ENCODE measurements around the gene CEMIP.
A peak's percentile ranks its signal among the peaks of the same experiment; 100 is the strongest.

The CEMIP gene

GRCh38 chr15:80778964-80779657 lies at the start of gene CEMIP:
Gene CEMIP, plus strand, starts transcription at chr15:80779370. Its CDS starts 94,510 bp downstream, at chr15:80873880.
- peak; percentile 82 to 85 for DNase-seq (ENCODE audit: low read depth in 2 of 2)

GRCh38 chr15:80730387-80730786 lies 48.8 kb upstream of the CEMIP start:
- DNase-seq (ENCODE audit: low read depth in 2 of 2): no peak

- DNase-seq (ENCODE audit: low read depth in 2 of 2): no peak
These were observed 48.2 kb upstream of the CEMIP start for GRCh38 chr15:80730926-80731325.

- no peak for DNase-seq (ENCODE audit: low read depth in 2 of 2)
These were observed 47.0 kb upstream of the CEMIP start for GRCh38 chr15:80732167-80732566.

- DNase-seq (ENCODE audit: low read depth in 2 of 2): no peak
These were observed 46.4 kb upstream of the CEMIP start for GRCh38 chr15:80732818-80733217.

- DNase-seq (ENCODE audit: low read depth in 2 of 2): no peak
These were observed 45.7 kb upstream of the CEMIP start for GRCh38 chr15:80733460-80733859.

- no peak for DNase-seq (ENCODE audit: low read depth in 2 of 2)
These were observed 43.8 kb upstream of the CEMIP start for GRCh38 chr15:80735344-80735743.

- no peak for DNase-seq (ENCODE audit: low read depth in 2 of 2)
These were observed 42.6 kb upstream of the CEMIP start for GRCh38 chr15:80736560-80736959.

GRCh38 chr15:80739919-80740318 lies 39.3 kb upstream of the CEMIP start:
- DNase-seq (ENCODE audit: low read depth in 2 of 2): no peak

- DNase-seq (ENCODE audit: low read depth in 2 of 2): no peak
These were observed 37.1 kb upstream of the CEMIP start for GRCh38 chr15:80742081-80742480.

GRCh38 chr15:80743189-80743833 lies 35.9 kb upstream of the CEMIP start:
- DNase-seq (ENCODE audit: low read depth in 2 of 2): no peak

GRCh38 chr15:80744415-80744814 lies 34.8 kb upstream of the CEMIP start:
- no peak for DNase-seq (ENCODE audit: low read depth in 2 of 2)

GRCh38 chr15:80744826-80745225 lies 34.3 kb upstream of the CEMIP start:
- DNase-seq (ENCODE audit: low read depth in 2 of 2): peak; percentile 23 to 31

- DNase-seq (ENCODE audit: low read depth in 2 of 2): no peak
These were observed 33.3 kb upstream of the CEMIP start for GRCh38 chr15:80745888-80746287.

- DNase-seq (ENCODE audit: low read depth in 2 of 2): no peak
These were observed 31.7 kb upstream of the CEMIP start for GRCh38 chr15:80747317-80748053.

- no peak for DNase-seq (ENCODE audit: low read depth in 2 of 2)
These were observed 29.6 kb upstream of the CEMIP start for GRCh38 chr15:80749589-80749988.

GRCh38 chr15:80750575-80750974 lies 28.6 kb upstream of the CEMIP start:
- DNase-seq (ENCODE audit: low read depth in 2 of 2): no peak

- DNase-seq (ENCODE audit: low read depth in 2 of 2): no peak
These were observed 27.0 kb upstream of the CEMIP start for GRCh38 chr15:80752204-80752603.

GRCh38 chr15:80753161-80753560 lies 26.0 kb upstream of the CEMIP start:
- no peak for DNase-seq (ENCODE audit: low read depth in 2 of 2)

- no peak for DNase-seq (ENCODE audit: low read depth in 2 of 2)
These were observed 25.2 kb upstream of the CEMIP start for GRCh38 chr15:80754014-80754413.

- no peak for DNase-seq (ENCODE audit: low read depth in 2 of 2)
These were observed 23.3 kb upstream of the CEMIP start for GRCh38 chr15:80755885-80756284.

- no peak for DNase-seq (ENCODE audit: low read depth in 2 of 2)
These were observed 20.9 kb upstream of the CEMIP start for GRCh38 chr15:80758130-80758745.
